Measurements from ENCODE around the gene BPIFB3.

The BPIFB3 gene

DNA sequence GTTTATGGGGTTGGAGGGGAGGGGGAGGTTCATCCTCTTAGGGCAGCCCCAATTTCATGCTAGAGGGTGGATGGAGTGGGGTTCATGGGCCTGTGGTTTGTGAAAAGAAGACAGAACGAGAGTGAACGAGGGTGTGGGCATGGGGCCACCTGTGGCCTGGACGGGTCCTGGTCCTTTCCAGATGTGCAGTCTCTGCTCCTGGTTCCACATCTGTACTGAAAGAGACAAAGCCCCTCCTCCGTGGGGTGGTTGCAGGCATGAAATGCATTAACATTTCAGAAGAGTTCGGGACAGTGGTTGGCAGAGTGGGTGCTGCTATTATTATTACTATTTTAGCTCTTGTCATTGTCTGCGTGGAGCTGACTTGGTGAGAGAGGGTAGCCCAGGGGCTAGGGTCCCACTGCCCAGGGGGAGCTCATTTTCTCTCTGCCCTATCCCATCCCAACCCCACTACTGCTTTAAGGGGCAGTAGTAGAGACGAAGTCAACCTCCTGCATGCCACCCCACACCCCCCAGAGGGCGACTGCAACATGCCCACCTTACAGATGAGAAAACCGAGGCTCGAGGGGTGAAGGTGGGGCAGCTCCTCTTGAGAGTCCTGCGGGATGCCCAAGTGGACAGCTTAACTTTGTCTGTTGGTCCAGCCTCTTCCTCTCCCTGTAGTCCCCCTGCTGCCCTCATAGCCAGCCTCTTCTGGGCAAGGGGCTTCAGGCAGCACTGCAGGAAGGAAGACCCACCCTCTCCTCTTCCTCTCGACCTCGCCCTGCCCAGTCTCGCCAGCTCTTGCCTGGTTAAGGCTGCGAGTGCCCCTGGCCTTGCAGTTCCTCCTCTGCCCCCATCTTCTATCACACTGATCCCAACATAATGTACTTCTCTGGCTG lies 37.8 kb upstream of the BPIFB3 start:
- no peak for DNase-seq

DNA sequence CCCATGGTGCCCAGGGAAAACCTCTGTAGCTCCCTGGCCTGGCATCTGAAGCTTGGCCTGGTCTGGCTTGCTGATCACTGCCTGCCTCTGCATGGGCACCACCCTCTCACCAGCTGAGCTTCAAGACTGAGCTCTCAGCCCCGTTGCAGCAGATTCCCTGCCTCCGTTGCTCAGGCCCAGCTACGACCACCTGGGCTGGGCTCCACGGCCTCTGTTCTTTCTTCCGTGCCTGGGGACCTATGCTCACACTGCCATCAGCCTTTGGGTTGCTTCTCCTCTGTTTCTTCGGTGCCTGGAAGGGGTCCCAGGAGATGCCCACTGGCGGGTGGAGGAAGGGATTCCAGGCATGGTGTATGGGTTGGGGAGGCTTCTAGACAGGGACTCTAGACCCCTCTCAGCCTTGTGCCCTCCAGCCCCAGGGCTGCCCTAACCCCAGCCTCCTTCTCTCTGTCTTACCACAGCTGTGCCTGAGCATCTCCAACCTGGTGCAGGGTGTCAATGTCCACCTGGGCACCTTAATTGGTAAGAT lies 37.1 kb upstream of the BPIFB3 start:
- no peak for DNase-seq

DNA sequence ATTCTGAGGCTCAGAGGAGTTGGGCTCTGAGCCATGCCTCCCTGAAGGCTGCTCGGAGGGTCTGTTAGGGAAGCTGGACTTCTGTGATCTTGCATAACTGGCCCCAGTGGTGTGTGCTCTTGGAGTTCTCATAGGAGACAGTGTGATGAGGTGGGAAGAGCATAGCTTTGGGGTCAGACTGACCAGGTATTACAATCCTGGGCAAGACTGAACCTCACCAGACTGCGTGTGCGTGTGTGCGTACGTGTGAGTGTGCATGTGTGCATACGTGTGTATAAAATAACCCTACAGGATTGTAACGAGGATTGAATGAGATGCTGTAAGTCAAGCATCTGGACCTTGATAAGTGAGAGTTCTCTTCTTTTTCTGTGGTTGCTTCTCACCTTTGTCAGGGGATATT lies 36.2 kb upstream of the BPIFB3 start:
- no peak for DNase-seq

DNA sequence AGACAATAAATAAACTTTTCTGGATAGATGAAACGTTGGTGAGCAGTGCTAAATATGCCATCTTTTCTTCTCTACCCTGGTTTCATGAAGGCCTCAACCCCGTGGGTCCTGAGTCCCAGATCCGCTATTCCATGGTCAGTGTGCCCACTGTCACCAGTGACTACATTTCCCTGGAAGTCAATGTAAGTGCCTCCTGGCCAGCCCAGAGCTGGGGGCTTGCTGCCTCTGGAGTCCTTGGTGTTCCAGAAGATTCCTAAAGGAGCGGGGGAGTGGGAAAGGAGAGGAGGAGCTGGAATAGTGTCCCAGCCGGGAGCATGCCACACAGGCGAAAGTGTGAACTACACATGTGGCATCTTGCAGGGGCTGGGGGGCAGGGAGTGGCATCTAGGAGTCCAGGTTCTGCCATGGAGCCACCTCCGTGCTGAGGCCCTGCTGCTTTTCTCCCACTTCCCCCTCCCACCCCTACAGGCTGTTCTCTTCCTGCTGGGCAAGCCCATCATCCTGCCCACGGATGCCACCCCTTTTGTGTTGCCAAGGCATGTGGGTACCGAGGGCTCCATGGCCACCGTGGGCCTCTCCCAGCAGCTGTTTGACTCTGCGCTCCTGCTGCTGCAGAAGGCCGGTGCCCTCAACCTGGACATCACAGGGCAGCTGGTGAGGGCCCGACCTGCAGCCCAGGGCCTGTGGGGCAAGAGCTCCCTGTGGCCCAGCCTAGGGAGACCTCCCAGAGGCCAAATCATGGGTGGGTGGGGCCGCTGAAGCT lies 35.4 kb upstream of the BPIFB3 start:
- DNase-seq: no peak

DNA sequence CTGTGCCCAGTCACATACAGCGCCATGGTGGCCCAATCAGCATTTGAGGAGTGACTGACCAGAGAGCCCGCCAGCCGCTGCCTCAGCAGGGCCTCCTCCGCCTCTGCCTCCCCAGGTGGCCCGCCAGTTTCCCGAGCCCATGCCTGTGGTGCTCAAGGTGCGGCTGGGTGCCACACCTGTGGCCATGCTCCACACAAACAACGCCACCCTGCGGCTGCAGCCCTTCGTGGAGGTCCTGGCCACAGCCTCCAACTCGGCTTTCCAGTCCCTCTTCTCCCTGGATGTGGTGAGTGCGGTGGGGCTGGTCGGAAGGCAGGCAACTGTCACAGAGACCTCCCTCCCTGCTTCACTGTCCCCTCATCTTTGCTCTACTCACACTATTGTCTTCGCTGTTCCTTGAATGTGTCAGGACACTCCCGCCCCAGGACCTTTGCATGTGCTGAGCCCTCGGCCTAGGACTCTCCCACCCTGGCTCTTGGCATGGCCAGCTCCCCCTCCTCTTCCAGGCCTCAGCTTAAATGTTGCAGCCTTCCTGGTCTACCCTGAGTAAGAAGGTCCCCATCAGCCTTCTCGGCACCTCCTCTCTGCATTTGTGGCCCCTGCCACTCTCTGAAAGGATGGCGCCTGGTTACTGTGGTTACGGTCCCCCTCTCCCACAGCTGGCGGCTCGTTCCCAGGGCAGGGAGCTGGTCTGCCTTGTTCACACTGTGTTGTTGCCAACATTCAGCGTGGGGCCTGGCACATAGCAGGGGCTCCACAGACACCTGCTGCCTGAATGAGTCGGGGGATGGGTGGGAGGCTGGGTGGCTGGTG lies 34.0 kb upstream of the BPIFB3 start:
- no peak for DNase-seq

DNA sequence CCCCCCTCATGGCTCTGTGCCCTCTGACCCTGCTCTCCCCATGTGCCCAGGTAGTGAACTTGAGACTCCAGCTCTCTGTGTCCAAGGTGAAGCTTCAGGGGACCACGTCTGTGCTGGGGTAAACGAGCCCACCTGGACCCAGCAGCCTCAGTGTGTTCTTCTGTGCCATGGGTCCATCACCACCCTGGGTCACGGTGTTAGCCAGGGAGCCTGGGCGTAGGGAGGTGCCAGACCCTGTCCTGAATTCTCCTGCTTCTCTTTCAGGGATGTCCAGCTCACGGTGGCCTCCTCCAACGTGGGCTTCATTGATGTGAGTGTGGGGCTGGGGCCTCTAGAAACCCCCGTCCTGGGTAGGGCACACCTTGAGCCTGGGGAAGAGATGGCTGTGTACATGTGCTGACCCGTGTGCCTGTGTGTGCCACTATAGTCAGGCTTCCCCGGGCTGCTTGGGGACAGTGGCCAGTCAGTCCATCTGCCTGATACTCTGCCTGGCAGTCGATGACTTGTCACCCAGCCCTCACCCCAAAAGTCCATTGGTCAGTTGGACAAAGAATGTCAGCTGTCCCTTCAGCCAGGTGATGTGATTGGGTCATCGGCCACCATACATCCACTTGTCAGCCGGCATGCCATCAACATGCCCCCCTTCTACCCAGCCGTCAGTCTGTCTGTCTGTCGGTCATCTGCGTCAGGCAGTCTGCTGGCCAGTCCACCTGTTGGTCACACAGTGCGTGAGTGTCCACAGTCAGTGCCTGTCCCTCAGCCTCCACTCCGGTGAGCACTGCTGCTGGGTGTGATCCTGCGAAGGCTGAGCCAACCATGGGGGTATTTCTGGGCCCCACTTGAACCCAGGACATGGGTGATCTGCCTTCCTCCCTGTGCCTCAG lies 33.2 kb upstream of the BPIFB3 start:
- DNase-seq: no peak

DNA sequence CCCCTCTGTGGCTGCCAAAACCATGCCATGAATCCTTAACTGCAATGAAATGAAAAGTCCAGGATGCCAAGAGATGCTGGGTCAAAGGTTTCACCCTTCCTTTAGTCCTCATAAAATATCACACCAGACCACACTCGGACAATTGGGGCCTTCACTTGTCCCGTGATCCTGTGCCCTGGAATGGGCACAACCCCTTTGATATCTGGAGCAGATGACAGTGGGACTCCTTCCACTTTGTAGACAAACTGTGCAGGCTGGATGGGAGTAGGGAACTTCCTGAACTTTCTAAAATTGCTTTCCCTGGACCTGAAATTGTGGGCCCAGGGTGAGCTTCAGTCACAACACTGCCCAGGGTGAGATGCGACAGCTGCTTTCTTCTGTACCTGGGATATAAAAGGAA lies 31.8 kb upstream of the BPIFB3 start:
- DNase-seq: no peak

DNA sequence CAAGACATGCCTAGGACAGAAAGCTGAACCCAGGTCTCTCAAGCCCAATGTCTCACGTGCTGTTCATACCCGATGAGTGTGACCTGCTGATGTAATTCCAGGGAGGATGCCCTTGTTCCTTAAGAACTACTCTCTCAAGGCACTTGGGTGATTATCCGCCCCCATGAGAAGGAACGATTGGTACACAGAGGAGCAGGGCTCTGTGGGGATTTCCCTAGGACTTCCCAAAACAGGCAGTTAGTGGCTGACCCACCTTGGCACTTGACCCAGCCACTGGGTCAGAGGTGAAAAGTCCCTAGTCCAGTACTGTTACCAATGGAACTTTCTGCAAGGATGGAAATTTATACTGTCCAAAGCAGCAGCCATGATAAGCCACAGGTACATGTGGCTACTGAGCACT lies 31.4 kb upstream of the BPIFB3 start:
- DNase-seq: no peak

DNA sequence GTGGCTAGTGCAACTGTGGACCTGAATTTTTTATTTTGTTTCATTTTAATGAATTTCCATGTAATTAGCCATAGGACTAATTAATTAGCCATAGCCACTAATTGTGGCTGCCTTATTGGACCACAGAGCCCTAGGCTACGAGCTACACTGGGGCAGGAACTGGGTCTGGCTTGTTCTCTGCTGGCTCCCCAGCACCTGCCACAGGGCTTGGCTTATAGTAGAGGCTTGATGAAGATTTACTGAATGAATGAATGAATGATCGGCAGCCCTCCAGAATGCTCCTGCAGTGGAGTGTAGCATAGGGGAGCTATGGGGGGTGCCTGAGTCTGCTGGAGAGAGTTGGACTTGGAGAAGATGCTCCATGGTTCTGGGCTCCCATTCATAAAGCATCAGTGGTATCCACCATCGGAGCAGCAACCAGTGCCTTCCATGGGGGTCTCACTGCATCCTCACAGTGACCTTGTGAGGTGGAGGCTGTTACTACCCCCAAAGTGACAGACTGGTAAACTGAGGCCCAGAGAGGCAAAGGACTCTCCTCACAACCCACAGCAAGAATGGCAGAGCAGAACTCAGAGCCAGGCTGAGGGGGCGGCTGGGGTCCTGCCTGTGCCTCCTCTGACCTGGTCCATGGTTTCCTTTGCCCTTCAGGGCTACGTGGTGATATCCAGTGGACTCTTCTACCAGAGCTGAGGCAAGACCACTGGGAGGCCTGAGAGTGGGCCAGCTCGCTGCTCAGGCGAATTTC lies 30.8 kb upstream of the BPIFB3 start:
- DNase-seq: no peak

DNA sequence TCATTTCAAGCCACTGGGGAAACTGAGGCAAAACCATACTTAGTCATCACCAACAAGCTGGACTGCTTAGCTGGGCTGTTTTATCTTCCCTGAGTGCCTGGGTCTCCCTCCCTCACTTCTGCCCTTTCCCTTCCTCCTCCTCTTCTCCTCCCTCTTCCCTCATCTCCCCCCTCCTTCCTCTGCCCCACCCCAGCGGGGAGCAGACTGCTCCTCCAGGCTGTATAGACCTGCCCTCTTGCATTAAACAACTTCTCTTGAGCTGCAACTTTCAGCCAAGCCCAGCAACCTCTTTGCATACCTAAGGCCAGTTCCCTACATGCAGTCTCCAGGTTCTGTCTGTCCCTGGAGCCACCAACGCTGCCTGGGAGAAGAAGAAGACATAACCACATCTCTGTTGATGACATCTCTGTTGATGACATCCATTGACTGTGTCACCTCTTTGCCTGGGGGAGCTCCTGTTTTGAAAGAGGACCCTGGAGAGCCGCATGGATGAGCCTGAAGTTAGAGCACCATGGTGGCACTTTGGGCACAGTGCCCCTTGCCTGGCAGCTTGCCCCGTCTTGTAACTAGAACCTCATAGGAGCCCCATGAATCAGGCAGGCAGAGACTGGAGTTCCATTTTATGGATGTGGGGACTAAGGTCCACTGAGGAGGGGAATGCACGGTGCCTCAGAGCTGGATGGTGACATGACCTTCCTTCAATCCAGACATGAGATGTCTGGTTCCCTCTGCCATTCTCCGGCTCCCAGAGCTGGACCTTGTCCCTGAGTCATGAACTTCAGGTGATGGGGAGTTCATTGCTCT lies 30.1 kb upstream of the BPIFB3 start:
- no peak for DNase-seq

DNA sequence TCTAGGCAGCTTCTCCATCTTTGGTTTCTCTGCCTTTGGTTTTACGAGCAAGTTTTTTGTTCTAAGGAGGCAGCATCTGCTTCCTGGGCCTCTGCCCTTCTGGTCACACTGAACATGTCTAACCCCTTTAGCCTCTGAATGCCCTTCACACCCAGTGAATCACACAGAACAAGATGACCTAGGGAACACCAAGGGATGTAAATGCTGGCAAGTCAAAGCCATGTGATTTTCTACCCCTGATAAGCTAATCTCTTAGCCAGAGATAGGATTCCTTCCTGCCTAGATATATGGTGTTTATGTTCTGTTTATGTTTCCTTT lies 29.5 kb upstream of the BPIFB3 start:
- no peak for DNase-seq

DNA sequence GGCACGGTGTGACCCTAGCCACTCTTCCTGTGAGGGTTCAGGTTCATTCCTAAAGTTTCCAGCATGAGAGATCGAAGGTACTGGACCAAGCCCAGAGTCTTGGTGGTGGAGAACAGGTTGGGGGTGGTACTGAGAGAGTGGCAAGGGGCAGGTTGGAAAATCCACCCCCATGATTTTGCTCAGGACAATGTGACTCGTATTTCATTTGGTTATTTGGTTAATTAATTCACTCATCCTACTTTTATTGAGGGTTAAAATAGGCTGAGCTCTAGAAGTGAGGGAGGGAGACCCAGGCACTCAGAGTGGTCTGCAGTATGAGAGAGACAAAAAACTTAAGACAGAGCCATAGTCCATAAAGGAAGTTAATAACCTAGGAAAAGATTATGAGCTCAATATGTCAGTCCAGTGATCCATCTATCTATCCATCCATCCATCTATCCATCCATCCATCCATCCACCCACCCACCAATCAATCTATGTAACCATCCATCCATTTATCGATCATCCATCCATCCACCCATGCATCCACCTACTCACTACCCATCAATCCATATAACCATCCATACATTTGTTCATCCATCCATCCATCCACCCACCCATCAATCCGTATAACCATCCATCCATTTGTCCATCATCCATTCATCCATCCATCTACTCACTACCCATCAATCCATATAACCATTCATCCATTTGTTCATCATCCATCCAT lies 28.9 kb upstream of the BPIFB3 start:
- DNase-seq: no peak

DNA sequence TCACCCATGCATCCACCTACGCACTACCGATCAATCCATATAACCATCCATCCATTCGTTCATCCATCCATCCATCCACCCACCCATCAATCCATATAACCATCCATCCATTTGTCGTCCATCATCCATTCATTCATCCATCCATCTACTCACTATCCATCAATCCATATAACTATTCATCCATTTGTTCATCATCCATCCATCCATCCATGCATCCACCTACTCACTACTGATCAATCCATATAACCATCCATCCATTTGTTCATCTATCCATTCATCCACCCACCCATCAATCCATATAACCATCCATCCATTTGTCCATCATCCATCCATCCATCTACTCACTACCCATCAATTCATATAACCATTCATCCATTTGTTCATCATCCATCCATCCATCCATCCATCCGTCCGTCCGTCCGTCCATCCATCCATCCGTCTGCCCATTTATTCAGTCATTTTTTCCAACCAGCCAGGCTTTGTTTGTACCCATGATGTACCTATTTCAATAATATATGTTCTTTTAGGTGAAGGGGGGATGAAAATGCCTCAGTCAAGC lies 28.3 kb upstream of the BPIFB3 start:
- DNase-seq: no peak

DNA sequence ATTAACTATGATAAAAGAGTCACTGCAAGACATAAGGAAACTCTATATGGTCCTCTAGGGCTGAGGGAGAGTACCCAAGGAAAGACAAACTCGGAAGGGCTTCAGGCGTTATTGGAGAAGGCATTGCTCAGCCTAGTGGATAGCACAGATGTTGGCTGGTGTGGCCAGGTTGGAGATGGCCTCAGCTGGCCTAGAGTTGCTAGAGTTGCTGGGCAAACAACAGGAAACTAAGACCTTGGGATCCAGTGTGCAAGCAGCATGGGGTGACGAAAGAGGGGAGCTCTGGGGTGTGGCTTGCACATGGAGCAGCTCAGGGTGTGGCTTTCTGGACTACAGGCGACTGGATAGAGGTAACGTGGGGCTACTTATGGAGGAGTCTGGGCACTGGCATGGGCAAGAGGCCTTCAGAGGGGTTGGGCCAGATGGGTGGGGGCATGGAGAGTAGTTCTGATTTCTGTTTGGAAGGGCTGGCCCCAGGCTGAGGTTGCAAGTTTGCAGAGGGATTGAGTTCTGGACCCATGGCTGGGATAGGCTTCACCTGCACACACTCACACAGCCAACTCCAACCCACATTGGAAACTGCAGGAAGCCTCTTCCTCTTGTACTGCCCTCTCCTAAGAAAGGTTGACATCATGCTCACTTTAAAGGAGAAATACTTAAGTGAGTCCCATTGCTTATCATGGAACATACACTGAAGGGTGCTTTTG lies 27.5 kb upstream of the BPIFB3 start:
- no peak for DNase-seq

DNA sequence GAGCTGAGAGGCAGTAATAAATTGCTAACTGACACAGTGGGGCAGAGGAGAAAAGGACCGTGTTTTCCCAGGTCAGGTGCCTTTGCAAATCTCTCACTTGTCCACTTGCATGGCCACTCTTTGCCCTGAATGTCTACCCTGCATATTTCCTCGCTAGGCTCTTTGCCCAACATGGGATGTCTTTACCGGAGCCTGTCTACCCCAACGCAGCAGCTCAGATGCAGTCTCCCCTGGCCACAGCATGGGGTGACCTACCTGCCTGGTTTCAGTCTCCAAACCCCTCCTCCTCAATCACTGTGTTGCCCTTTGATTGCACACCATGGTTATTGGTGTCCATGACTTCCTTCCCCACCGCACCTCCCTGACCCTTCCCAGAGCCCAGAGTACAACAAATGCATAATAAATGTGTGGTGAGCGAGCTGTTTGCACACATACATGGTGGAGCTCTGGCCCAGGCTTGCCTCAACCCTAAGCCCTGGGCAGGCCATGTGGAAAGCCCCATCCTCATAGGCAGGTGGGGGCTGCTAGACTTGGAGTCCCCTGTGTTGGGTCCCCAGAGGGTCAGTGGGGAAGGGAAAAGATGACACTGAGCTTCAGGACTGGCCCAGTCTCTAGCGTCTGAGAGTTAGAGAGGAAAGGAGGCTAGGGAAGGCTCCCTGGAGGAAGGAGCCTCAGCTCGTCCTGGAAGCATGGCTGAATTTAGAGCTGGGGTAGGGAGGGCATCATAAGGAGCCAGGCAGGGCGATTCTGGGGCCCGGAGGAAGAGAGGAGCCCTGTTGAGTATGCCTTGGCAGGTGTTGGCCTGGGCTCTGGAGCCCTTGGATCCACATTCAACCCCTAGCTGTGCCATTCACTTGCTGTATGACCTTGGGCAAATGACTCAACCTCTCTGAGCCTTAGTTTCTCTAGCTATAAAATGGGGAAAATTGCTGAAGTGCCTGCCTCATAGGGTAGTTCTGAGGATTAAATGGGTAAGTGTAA lies 26.6 kb upstream of the BPIFB3 start:
- no peak for DNase-seq

DNA sequence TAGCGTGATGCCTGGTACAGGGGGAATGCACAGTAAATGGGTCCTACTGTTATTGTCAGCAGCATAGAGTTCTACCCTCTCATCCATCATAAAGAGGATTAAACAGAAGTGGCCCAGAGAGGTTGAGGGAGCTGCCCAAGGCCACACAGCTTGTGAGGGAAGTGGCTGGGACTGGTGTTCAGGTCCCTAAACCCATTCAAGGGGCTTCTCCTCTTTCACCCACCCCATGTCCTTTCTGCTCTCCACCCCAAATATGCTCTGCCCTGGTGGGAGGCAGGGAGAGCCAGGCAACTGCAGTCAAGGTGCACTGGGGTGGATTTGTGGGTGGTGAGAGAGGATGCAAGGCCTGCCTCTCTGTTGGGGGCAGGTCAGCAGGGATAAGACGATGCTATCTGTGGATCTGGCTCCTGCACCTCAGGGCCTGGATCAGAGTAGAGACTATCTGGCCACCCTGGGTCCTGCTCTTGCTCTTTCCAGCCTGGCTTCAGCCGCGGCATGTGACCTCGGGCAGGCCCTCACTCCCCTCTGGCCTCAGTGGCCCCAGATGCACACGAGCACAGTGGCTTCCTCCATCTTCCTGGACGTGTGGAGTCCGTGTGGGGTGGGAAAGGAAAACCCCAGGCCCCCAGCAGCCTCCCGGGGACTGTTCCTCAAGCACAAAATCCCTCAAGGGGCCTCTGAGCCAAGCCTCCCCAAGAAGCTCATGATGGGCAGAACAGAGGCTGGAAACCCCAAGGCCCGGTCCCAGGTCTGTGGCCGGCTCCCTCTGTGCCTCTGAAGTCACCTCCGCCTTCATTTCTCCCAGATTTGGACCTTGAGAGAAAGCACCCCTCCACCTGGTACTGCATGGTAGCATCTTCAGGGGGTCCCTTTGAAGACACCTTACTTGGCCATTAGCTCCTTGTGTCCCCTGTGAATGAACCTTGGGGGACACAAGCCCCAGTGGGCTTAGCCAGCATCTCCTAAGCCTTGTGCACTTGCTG lies 25.6 kb upstream of the BPIFB3 start:
- no peak for DNase-seq
